ENCODE data around the gene PPP1R14B. TPM values are rescaled to one million over a fixed set of nuclear protein-coding genes. Genes with fewer than 3 reads are reported as not detected.

The PPP1R14B gene
- total RNA-seq, 1 experiment from 2014 or later = 413 TPM

DNA sequence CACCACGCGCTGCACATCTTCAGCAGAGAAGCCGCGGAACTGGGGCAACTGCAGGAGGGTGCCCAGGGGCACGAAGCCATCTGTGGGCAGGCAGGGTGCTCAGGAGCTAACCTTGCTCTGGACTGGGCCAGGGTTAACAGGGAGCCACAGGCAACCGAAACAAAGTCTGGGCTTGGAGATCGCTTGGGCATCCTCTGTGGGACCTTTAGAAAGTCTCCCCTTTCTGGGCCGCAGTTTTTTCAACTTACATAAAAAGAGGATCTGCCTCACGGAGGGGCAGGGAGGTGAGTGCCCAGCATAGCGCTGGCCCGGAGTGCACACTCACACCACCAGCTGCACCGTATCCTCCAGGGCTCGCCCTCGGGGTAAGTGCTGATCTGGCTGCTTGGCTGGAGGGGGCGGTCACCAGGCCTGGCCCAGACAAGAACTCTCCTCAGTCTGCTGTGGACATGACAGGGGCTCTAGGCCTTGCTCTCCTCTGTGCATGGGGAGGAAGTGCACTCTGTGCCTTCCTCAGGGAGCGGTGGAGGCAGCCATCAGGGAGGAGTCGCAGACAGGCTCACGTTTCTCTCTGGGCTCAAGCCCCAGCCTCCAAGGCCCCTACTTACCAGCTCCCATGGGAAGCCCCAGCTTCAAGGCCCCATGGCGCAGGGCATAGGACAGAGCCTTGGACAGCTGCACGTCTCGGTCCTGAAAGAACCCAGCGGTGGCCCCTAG, 21.7 kb downstream of the PPP1R14B start:
- in situ Hi-C loops (cut with HindIII; ENCODE audit: low pct_unique_long_range_greater_than_20kb, low sequenced_read_pairs) = no loop called here

DNA sequence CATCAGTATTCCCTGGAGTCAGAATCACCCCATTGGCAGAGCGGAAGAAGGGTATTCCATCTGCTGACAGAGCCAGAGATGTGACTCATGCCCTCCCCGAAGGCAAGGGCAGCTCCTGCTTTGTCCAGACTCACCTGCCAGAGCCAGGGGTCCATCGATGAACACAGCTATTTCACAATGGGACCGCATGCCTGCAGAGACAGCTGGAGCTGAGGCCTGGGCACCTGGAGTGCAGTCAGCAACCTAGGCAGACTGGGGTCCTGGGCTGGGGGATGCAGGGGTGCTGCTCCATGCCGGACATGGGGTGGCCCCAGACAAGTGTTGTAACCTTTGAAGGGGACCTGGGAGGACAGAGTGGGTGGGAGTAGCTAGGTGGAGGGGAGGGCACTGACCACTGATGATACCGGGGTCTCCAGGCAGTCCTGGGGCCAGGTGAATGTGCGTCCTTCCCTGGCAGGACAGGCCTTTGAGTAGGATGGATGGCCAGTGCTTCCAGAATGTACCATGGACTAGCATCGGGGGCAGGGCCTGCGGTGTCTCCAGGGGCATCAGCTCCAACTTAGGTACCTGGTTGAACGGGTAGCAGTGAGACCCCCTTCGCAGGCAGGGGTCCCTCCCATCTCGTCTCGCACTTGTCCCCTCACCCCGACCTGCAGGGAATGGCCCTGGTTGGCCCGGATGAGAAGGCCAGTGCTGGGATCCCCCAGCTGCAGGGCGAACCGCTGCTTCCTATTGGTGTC, 22.4 kb downstream of the PPP1R14B start:
- DNase-seq (ENCODE audit: low read depth) = no peak
- in situ Hi-C loops (cut with HindIII; ENCODE audit: low pct_unique_long_range_greater_than_20kb, low sequenced_read_pairs) = no loop called here

More for the DNA sequence above, 21.7 kb downstream of the PPP1R14B start:
- no peak for DNase-seq (ENCODE audit: low read depth)

DNA sequence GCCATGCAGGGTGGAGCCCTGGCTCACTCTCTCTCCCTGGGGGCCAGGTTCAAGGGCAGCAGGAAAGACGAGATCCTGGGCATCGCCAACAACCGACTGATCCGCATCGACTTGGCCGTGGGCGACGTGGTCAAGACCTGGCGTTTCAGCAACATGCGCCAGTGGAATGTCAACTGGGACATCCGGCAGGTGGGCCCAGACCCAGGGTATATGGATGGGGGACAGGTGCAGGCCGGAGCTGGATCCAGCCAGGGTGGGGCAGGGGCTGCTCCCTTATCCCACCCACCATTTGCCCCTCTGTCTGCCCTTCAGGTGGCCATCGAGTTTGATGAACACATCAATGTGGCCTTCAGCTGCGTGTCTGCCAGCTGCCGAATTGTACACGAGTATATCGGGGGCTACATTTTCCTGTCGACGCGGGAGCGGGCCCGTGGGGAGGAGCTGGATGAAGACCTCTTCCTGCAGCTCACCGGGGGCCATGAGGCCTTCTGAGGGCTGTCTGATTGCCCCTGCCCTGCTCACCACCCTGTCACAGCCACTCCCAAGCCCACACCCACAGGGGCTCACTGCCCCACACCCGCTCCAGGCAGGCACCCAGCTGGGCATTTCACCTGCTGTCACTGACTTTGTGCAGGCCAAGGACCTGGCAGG, 23.6 kb downstream of the PPP1R14B start:
- DNase-seq (ENCODE audit: low read depth) = no peak
- in situ Hi-C loops (cut with HindIII; ENCODE audit: low pct_unique_long_range_greater_than_20kb, low sequenced_read_pairs) = no loop called here

DNA sequence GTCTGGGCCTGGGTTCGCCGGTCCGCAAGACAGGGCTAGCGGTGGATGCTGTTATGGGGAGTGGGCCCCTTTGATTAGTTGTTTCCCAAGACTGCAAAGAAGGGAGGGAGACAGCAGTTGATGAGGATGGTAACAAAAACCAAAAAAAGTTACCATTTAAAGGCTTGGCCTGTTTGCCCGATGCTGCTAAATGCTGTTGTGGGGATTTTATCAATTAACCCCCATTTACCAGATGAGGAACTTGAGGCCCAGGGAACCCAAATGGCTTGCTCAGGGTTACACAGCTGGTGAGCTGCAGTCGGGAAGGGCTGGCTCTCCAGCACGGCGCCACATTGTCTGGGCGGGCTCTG, 24.1 kb downstream of the PPP1R14B start:
- no peak for DNase-seq (ENCODE audit: low read depth)
- in situ Hi-C loops (cut with HindIII; ENCODE audit: low pct_unique_long_range_greater_than_20kb, low sequenced_read_pairs) = no loop called here

DNA sequence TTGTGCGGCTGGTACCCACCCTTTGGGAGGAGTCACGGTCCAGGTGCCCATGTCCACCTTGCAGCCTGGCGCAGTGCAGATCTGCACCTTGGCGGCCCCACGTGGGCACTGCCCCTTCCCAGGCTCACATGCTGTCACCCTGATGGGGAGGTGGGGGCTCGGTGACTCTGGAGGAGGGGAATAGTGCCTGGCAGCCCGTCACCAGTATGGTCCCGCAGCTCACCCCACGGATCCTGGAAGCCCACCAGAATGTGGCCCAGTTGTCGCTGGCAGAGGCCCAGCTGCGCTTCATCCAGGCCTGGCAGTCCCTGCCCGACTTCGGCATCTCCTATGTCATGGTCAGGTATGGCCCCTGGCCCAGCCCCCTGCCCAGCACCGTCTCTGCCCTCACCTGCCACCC, 25.9 kb downstream of the PPP1R14B start:
- in situ Hi-C loops (cut with HindIII; ENCODE audit: low pct_unique_long_range_greater_than_20kb, low sequenced_read_pairs) = no loop called here
- DNase-seq (ENCODE audit: low read depth) = no peak

DNA sequence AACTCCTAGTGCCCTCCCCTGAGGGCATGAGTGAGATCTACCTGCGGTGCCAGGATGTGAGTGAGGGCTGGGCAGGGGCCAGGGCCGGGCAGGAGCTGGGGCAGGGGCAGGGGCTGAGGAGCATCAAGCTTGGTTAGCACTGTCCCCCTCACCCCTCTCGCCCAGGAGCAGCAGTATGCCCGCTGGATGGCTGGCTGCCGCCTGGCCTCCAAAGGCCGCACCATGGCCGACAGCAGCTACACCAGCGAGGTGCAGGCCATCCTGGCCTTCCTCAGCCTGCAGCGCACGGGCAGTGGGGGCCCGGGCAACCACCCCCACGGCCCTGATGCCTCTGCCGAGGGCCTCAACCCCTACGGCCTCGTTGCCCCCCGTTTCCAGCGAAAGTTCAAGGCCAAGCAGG, 26.5 kb downstream of the PPP1R14B start:
- in situ Hi-C loops (cut with HindIII; ENCODE audit: low pct_unique_long_range_greater_than_20kb, low sequenced_read_pairs) = no loop called here
- DNase-seq (ENCODE audit: low read depth) = no peak

DNA sequence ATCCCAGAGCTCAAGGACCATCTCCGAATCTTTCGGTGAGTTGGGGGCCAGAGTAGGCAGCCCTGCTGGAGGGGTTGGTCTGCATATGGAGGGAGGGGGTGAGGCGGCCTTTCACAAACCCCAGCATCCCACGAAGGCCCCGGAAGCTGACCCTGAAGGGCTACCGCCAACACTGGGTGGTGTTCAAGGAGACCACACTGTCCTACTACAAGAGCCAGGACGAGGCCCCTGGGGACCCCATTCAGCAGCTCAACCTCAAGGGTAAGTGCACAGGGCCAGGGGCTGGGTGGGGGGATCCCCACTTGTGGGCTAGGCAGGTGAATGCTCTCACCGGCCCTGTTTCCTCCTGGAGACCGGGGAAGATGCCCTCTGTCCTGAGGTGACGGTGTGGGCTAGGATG, 27.0 kb downstream of the PPP1R14B start:
- DNase-seq (ENCODE audit: low read depth) = no peak
- in situ Hi-C loops (cut with HindIII; ENCODE audit: low pct_unique_long_range_greater_than_20kb, low sequenced_read_pairs) = no loop called here

DNA sequence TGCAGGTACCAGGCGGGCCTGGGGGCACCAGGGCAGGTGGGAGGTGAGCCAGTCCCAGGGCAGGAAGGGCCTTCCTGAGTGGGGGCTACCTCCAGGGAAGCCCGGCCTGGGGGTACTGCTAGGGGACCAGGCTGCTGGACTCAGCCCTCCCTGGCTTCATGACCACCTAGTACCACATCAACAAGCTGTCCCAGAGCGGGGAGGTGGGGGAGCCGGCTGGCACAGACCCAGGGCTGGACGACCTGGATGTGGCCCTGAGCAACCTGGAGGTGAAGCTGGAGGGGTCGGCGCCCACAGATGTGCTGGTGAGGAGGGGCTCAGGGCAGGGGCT, 27.4 kb downstream of the PPP1R14B start:
- DNase-seq (ENCODE audit: low read depth) = no peak
- in situ Hi-C loops (cut with HindIII; ENCODE audit: low pct_unique_long_range_greater_than_20kb, low sequenced_read_pairs) = no loop called here

DNA sequence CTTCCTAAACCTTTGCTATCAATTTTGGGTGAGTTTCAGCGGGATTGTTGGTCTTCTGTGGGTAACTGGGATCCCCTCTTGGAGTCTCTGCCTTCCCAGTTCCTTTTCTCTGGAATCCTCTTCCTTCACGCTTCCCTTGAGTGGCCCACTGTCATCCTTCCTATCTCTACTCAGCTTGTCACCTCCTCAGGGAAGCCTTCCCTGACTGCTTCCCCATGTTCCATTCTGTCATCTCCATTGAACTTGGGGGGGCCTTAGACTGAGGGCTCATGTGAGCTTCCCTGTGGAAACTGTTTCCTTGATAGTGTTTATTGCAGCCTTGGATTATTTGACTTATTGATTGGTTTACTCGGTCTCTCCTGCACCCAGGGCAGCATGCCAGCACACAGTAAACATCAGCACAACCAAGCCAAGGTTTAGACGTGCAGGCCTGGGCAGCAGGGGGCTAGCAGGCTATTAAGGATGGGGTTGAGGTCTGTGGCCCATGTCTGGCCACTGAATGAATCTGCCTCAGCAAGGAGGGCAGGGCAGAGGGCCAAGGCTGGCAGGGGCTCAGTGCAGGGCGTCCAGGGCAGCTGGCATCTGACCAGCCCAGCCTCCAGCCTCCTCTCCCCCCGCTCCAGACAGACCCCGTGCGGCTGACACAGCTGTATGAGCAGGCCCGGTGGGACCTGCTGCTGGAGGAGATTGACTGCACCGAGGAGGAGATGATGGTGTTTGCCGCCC, 28.0 kb downstream of the PPP1R14B start:
- in situ Hi-C loops (cut with HindIII; ENCODE audit: low pct_unique_long_range_greater_than_20kb, low sequenced_read_pairs) = no loop called here
- DNase-seq (ENCODE audit: low read depth) = no peak

DNA sequence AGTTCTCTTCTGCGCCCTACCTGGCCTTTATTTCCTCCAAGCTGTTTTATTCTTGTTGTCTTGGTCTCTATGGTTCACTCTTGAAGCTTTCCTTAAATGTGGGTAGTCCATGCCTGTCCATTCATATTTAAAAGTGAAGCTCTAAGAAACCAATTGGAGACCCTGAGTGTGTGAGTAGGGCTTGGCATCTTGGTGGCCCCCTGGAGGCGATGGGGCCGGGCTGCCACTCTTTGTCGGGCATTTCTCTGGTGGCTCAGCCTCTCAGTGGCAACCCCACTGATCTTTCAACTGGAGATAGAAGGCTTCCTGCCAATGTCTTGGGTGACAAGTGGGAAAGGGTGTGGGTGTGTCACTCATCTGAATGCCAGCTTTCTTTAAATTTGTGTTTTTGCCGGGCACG, 29.9 kb downstream of the PPP1R14B start:
- DNase-seq (ENCODE audit: low read depth) = no peak
- in situ Hi-C loops (cut with HindIII; ENCODE audit: low pct_unique_long_range_greater_than_20kb, low sequenced_read_pairs) = no loop called here

DNA sequence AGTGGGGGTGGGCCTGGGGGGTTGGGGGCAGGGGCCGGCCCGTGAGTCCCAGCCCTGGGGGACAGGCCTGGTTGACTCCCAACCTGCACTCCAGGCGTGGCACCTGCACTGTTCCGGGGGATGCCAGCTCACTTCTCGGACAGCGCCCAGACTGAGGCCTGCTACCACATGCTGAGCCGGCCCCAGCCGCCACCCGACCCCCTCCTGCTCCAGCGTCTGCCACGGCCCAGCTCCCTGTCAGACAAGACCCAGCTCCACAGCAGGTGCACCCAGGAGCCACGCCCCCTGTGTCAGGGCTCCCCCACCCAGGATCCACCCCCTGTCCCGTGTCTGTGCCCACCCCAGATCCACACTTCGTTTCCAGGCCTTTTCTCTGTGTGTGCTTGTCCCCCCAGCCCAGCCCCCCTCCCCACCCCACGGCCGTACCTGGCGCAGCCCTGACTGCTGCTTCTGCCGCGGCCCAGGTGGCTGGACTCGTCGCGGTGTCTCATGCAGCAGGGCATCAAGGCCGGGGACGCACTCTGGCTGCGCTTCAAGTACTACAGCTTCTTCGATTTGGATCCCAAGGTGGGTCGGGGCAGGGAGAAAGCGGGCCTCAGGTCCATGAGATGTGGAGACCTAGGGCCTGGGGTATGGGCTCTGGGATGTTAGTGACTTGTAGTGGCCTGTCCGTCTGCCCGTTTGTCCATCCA, 35.4 kb downstream of the PPP1R14B start:
- in situ Hi-C loops (cut with HindIII; ENCODE audit: low pct_unique_long_range_greater_than_20kb, low sequenced_read_pairs) = no loop called here
- no peak for DNase-seq (ENCODE audit: low read depth)

DNA sequence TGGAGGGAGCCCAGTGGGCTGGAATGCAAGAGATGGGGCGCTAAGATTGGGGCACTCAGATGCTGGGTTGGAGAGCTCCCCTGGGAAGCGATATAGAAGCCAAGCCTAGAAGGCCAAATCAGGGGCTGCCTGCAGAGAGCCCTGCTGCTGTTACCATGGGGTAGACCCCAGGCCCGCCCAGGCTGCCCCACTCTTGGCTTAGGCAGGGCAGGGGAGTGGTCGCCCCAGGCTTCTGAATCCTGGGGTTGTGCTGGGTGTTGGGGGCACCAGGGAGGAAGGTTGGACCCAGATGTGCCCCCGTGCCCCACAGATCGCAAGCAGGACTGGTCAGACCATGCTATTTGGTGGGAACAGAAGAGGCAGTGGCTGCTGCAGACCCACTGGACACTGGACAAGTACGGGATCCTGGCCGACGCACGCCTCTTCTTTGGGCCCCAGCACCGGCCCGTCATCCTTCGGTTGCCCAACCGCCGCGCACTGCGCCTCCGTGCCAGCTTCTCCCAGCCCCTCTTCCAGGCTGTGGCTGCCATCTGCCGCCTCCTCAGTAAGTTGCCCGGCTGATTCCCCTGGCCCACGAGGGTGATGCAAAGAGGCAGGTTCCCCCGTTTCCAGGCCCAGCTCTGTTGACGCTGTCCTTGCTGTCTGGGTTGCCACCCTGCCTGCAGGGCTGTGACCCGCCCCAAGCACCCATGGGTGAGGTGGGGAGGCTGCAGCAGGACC, 36.3 kb downstream of the PPP1R14B start:
- no peak for DNase-seq (ENCODE audit: low read depth)
- in situ Hi-C loops (cut with HindIII; ENCODE audit: low pct_unique_long_range_greater_than_20kb, low sequenced_read_pairs) = no loop called here

DNA sequence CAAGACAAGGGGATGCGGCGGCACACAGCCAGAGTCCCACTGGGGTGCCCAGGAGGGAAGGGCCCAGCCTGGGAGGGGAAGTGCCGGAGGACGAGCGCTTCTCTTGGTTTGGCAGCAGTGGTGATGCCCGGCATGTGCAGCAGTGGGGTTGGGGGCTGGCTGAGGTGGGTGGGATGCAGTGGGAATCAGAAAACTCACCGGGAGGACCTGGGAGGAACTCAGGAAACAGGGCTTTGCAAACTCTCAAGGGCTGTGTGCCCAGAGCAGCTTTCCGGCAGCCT, 37.2 kb downstream of the PPP1R14B start:
- in situ Hi-C loops (cut with HindIII; ENCODE audit: low pct_unique_long_range_greater_than_20kb, low sequenced_read_pairs) = no loop called here
- DNase-seq (ENCODE audit: low read depth) = no peak

DNA sequence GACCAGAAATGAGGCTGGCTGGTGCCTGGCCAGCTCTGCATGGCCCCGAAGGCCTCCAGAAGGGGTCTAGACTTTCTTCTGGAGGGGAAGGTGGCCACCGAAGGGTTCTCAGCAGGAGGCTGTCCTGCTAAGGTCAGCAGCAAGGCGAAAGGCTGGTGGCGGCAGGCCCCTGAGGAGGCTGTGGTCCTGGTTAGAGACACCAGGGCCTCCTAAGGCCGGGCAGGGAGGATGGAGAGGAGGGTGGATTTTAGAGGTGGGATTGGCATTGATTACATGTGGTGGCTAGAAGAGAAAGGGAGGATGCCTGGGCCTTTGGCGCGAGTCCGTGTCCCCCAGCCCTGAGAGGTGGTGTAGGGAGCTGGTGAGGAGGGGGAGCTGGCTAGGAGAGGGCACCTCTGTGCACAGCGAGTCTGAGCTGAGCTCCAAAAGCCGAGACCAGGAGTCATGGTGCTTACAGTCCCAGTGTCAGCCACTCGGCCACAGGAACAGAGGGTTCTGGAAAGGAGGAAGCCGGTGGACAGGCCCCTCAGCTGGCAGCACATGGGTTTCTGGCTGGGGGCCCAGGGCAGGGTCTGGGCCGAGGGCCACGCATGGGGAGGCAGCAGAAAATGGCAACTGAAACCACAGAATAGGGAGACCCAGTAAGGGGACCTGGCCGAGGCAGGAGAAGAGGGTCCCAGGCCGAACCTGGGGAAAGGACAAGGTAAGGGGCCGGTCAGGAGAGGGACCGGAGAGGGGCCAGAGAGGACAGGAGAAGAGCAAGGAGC, 37.8 kb downstream of the PPP1R14B start:
- in situ Hi-C loops (cut with HindIII; ENCODE audit: low pct_unique_long_range_greater_than_20kb, low sequenced_read_pairs) = no loop called here
- DNase-seq (ENCODE audit: low read depth) = no peak

DNA sequence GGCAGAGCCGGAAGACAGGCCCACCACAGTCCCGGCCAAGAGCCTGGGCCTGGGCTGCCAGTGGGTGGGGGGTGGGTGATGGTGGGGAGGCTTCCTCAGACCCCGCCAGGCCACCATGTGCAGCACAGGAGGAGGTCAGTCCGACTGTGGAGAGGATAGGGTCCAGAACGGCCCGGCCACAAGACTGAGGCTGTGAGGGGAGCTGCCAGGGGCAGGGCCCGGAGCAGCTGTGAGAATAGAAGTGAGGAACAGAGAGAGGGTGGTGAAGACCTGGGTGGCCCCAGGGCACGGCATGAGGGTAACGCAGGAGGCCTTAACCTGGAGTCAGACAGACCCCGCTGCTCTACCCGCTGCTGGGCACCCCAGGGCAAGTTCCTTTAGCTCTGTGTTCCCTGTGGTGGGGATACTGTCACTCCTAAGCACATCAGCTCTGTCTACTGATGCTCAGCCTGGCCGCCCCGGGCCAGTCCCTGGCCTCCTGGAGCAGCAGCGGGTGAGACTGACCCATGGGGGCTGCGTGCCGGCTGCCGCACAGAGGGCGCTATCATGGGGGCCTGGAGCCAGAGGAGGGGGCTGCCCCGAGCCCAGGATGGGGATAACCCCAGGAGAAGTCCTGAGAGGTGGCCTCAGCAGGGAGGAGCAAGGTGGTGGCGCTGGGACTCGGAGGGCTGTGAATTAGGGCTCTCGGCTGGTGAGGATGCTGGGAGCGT, 38.5 kb downstream of the PPP1R14B start:
- DNase-seq (ENCODE audit: low read depth) = no peak
- in situ Hi-C loops (cut with HindIII; ENCODE audit: low pct_unique_long_range_greater_than_20kb, low sequenced_read_pairs) = no loop called here

DNA sequence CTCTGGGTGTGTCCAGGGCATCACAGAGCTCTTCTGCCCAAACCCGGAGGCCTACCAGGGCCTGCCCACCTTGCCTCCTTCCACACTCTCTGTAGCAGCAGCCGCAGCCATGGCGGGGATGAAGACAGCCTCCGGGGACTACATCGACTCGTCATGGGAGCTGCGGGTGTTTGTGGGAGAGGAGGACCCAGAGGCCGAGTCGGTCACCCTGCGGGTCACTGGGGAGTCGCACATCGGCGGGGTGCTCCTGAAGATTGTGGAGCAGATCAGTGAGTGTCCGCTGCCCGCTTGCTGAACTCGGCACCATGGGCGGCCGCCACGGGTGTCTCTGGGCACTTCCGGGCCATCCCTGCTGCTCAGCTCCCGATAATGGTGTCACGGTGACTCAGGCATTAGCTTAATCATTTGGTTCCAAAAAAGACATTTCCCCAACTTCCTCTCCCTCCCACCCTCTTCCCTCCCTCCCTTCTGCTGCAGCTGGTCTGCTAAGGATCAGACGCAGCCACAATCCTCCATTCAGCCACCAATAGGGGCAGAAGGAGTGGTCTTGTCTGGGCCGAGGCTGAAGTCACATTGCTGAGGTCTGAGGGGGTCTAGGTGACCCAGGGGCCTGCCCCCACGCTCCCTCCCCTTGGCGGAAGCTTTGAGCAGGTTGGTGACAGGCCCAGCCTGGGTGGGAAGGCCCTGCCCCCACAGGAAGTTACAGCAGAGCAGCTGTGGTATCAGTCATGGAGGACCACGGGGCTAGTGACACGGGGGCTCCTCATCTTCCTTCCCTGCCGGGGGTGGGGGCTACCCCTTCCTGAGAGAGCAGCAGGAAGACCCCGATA, 39.3 kb downstream of the PPP1R14B start:
- no peak for DNase-seq (ENCODE audit: low read depth)
- in situ Hi-C loops (cut with HindIII; ENCODE audit: low pct_unique_long_range_greater_than_20kb, low sequenced_read_pairs) = no loop called here

Measured in Caki2 (cell line).